Heart right ventricle (tissue), 16 donors: ENCODE results near the gene TUG1. TPM values are rescaled to one million over a fixed set of nuclear protein-coding genes. Genes with fewer than 3 reads are reported as not detected.

Experiments
- ATAC-seq, 8 donors: fragments of 200-7000 bp; cut with Tn5 transposase; one replicate each; pipeline ENCODE4 v1.9.1; 2020; ENCODE audit warnings: mild to moderate bottlenecking in 8 of 8, moderate library complexity in 8 of 8, moderate number of reproducible peaks in 1 of 8
- DNase-seq, 2 donors: peaks; one replicate each; pipeline ENCODE4 v3.0.0-alpha.2; 2020
- H3K27ac ChIP-seq, 10 donors: fragments of 200-600 bp; sonication (generic) in 2 of 10; one replicate each; pipeline versions ENCODE4 v1.5.0 to v1.8.0; 2020 to 2022; ENCODE audit warnings: mild to moderate bottlenecking in 3 of 10
- H3K27me3 ChIP-seq, 7 donors: fragments of 200-600 bp; one replicate each; pipeline ENCODE4 v1.8.0; 2021 to 2022; ENCODE audit warnings: mild to moderate bottlenecking in 2 of 7
- H3K36me3 ChIP-seq, 9 donors: fragments of 200-600 bp; sonication (generic) in 1 of 9; one replicate each; pipeline versions ENCODE4 v1.5.0 to v1.8.0; 2020 to 2022; ENCODE audit warnings: mild to moderate bottlenecking in 2 of 9
- H3K4me1 ChIP-seq, 9 donors: fragments of 200-600 bp; sonication (generic) in 1 of 9; one replicate each; pipeline versions ENCODE4 v1.5.0 to v1.8.0; 2020 to 2022; ENCODE audit warnings: mild to moderate bottlenecking in 4 of 9
- H3K4me3 ChIP-seq, 10 donors: fragments of 200-600 bp; sonication (generic) in 2 of 10; one replicate each; pipeline versions ENCODE4 v1.5.0 to v1.8.0; 2020 to 2022; ENCODE audit warnings: mild to moderate bottlenecking in 7 of 10, moderate library complexity in 2 of 10
- H3K9me3 ChIP-seq, 11 donors: fragments of 200-600 bp in 10 of 11; sonication (generic) in 2 of 11; one replicate each; pipeline versions ENCODE4 v1.5.0 to v1.8.0; 2013 to 2022; ENCODE audit warnings: mild to moderate bottlenecking in 2 of 11, control low read depth in 1 of 11, moderate library complexity in 1 of 11
- WGBS, 2 donors: extraction: QIAGEN DNeasy Blood & Tissue Kit; methylation state at CpG; one replicate each; pipeline ENCODE4 v1.1.7; 2013; ENCODE audit warnings: inconsistent platforms in 1 of 2; 5-methylcytosine and 5-hydroxymethylcytosine counted together
- intact Hi-C, 10 donors: fragments of 100-400 bp; cut with DNase I; formaldehyde crosslinking; loops; one replicate each; pipeline versions ENCODE4 v1.11.1 to v1.14.2; 2022
- polyA plus RNA-seq, 2 donors: library from polyadenylated mRNA; stranded (reverse); fragments of 200-250 nt; gene quantifications; one replicate each; pipeline ENCODE4 v1.2.3, GENCODE V29; 2013
- total RNA-seq, 10 donors: library from RNA; stranded (reverse); fragmentation: NEBNext Ultra II Directional in 3 of 10; extraction: Animal tissue kit (Norgen Biotek cat#: 25700) in 3 of 10; gene quantifications; one replicate each; pipeline versions ENCODE4 v1.2.1 to v1.2.4, GENCODE V29; 2021 to 2023
- TF ChIP-seq, protein P1 (sequence below), 9 donors: fragments of 200-600 bp; sonication (generic) in 2 of 9; IDR thresholded peaks; one replicate each; pipeline versions ENCODE4 v1.5.0 to v1.8.0; 2021 to 2022; ENCODE audit warnings: antibody characterized with exemption in 9 of 9, mild to moderate bottlenecking in 5 of 9, moderate library complexity in 1 of 9
- donor health status: Arrhythmogenic right ventricular cardiomyopathy.
- donor health status: ischemic (EF 13 %, LVEDD 7.1; RV severe dilation, severe dysfunction).
- donor health status: healthy with polysubstance abuse.
- donor health status: DM: no; HTN: yes; CAD: no.
- donor health status: DM: no; HTN: no; CAD: no.
- donor health status: ischemic (EF 25% LVEDD 6.9; RV normal size, moderate dysfunction).
- donor health status: ischemic (EF 25% LVEDD 5.7; RV mildly dilated, moderate dysfunction).
- donor health status: healthy.
- donor health status: DM: yes; HTN: yes; CAD: no.
- donor health status: Ischemic cardiomyopathy.
- donor health status: ischemic (EF 35%, LVEDD 5.7; RV mildly dilated, moderate dysfunction).
- donor health status: nonischemic (EF 11% LVEDD 7.7; RV severe dilation, severe dysfunction).
- donor health status: DM: yes; HTN: yes; CAD: no.
- donor health status: PGD.
- donor health status: ischemic (EF 29% LVEDD 5.4; RV normal size, mild dysfunction).
- donor health status: nonischemic (EF 23%, LVEDD 6.1; RV moderate dilation, normal function).

The TUG1 gene
- total and polyA plus RNA-seq, 12 donors = 18.6 to 48.4 (median 42.2) TPM

DNA sequence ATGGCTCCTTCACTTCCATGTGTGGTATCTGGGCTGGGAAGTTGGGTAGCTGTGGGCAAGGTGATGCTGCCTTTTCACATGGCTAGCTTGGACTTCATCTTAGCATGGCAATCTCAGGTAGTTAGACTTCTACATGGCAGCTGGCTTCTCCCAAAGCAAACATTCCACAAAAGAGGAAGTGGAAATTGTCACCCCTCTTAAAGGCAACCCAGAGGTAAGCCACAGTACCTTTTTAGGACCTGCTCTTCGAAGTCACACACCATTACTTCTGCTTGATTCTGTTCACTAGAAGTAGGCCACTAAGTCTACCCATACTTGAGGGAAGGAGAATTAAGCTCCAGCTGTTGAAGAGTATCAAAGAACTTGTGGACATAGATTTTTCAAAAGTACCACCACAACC, 25.9 kb downstream of the TUG1 start:
- H3K4me1 ChIP-seq = peaks cover 0 to 18% (median 0%) of the 10 kb centered on the region in 9 donors
- DNase-seq = no peak
- intact Hi-C loops = no loop called here
- H3K4me3 ChIP-seq = no peak overlapping the region
- no peak overlapping the region for H3K27ac ChIP-seq
- 70 to 73% methylated on average over 1 of the region's 1 CpG for WGBS, 2 donors
- no peaks in the 10 kb centered on the region for H3K27me3 ChIP-seq
- H3K9me3 ChIP-seq = peaks cover 0 to 9% (median 0%) of the 10 kb centered on the region in 11 donors
- ATAC-seq = no peak
- no peaks in the 10 kb centered on the region for H3K36me3 ChIP-seq
- TF ChIP-seq, protein P1, sequence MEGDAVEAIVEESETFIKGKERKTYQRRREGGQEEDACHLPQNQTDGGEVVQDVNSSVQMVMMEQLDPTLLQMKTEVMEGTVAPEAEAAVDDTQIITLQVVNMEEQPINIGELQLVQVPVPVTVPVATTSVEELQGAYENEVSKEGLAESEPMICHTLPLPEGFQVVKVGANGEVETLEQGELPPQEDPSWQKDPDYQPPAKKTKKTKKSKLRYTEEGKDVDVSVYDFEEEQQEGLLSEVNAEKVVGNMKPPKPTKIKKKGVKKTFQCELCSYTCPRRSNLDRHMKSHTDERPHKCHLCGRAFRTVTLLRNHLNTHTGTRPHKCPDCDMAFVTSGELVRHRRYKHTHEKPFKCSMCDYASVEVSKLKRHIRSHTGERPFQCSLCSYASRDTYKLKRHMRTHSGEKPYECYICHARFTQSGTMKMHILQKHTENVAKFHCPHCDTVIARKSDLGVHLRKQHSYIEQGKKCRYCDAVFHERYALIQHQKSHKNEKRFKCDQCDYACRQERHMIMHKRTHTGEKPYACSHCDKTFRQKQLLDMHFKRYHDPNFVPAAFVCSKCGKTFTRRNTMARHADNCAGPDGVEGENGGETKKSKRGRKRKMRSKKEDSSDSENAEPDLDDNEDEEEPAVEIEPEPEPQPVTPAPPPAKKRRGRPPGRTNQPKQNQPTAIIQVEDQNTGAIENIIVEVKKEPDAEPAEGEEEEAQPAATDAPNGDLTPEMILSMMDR (IDR thresholded peaks at IDR 0.05) = no peak

DNA sequence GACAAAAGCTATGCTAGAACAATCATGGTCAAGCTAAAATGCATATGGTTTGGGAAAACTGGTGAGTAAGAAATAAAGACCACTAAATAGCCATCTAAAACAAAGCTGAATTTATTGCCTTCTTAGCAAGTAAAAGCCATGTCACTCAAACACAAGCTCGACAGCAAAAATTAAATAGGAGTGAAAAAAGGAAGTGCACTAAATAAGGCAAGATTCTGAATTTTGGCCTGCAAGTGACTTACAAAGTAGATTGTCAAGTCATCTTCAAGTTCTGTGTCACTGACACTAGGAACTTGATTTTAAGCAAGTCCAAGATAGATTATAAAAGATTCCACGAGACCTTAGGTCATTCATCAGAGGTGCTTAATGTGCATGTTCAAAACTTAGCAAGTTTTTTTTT, 27.4 kb downstream of the TUG1 start:
- TF ChIP-seq, protein P1 (IDR thresholded peaks at IDR 0.05) = no peak
- Histone ChIP-seq H3K27me3 (no peaks in the 10 kb centered on the region), H3K4me3 (no peak overlapping the region), H3K9me3 (peaks cover 0 to 9% (median 0%) of the 10 kb centered on the region in 11 donors), H3K36me3 (no peaks in the 10 kb centered on the region), H3K27ac (no peak overlapping the region), H3K4me1 (peaks cover 0 to 17% (median 0%) of the 10 kb centered on the region in 9 donors)
- ATAC-seq (no peak), DNase-seq (no peak)
- 58 to 79% methylated on average over 2 of the region's 2 CpGs for WGBS, 2 donors
- intact Hi-C loops = no loop called here

DNA sequence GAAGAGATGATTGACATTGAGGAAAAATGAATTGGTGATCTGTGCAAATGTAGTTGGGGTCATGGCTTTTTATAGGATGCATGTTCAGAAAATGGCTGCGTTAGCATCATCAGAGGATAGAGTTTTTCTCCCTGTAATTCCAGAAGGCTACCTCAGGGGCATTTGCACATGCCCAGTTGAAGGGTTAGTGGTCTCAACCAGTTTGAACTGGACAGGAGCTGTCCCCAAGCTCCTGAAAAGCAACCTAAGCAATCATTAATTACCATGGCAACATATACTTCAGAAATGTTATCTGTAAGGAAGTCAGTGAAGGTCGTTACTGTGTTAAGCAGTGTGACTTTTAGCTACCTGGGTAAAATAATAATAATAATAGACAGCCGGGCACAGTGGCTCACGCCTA, 29.3 kb downstream of the TUG1 start:
- DNase-seq (no peak), ATAC-seq (no peak)
- no peak overlapping the region for H3K27ac ChIP-seq
- WGBS, 2 donors = 81 to 88% methylated on average over 4 of the region's 4 CpGs
- H3K4me3 ChIP-seq = no peak overlapping the region
- TF ChIP-seq, protein P1 (IDR thresholded peaks at IDR 0.05) = no peak
- no peaks in the 10 kb centered on the region for H3K27me3 ChIP-seq
- intact Hi-C loops = no loop called here
- no peaks in the 10 kb centered on the region for H3K36me3 ChIP-seq
- H3K4me1 ChIP-seq = peaks cover 0 to 17% (median 0%) of the 10 kb centered on the region in 9 donors
- H3K9me3 ChIP-seq = no peaks in the 10 kb centered on the region

GRCh38 chr22:31001124-31001770, 32.2 kb downstream of the TUG1 start:
- H3K4me1 ChIP-seq = peaks cover 0 to 10% (median 0%) of the 10 kb centered on the region in 9 donors
- H3K4me3 ChIP-seq = no peak overlapping the region
- ATAC-seq = no peak
- no peak overlapping the region for H3K27ac ChIP-seq
- intact Hi-C loops = no loop called here
- H3K27me3 ChIP-seq = no peaks in the 10 kb centered on the region
- WGBS, 2 donors = 81 to 90% methylated on average over 6 of the region's 6 CpGs
- peaks cover 0 to 23% (median 8%) of the 10 kb centered on the region in 11 donors for H3K9me3 ChIP-seq
- no peak for DNase-seq
- H3K36me3 ChIP-seq = no peaks in the 10 kb centered on the region
- TF ChIP-seq, protein P1 (IDR thresholded peaks at IDR 0.05) = no peak
